ENCODE measurements around the gene FAM3D. TPM values are rescaled to one million over a fixed set of nuclear protein-coding genes. Genes with fewer than 3 reads are reported as not detected.
A peak's percentile ranks its signal among the peaks of the same experiment; 100 is the strongest.

FAM3D gene
- total RNA-seq, 2 donors from 2014 or later, result 646 to 707 TPM

DNA sequence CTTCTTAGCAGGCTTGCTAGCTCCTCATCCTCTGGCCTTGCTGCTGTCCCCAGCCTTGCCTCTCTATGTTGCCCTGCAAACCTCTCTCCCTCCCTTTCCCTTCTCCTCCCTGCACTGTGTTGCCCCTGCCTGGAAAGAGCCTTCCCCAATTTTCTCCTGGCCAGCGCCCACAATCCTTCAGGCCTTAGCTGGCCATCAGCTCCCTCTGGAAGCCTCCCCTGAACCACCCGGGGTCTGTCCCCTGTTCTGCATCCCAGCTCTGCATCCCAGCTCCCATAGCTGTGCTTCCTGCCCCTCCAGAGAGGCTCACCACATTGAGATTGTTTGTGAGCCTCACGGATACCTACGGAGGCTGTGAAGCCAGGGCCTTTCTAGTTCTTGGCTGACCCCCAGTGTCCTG is 23.7 kb downstream of the FAM3D start:
- Histone ChIP-seq H3K9ac (ENCODE audit: low read depth in 2 of 2, low read length in 2 of 2) (no peak overlapping the region), H3K27me3 (no peaks in the 10 kb centered on the region), H3K36me3 (peaks cover 3% of the 10 kb centered on the region), H3K9me3 (no peaks in the 10 kb centered on the region), H3K4me1 (no peaks in the 10 kb centered on the region), H3K4me3 (no peak overlapping the region), H3K27ac (no peak overlapping the region)
- TF ChIP-seq, protein P1, sequence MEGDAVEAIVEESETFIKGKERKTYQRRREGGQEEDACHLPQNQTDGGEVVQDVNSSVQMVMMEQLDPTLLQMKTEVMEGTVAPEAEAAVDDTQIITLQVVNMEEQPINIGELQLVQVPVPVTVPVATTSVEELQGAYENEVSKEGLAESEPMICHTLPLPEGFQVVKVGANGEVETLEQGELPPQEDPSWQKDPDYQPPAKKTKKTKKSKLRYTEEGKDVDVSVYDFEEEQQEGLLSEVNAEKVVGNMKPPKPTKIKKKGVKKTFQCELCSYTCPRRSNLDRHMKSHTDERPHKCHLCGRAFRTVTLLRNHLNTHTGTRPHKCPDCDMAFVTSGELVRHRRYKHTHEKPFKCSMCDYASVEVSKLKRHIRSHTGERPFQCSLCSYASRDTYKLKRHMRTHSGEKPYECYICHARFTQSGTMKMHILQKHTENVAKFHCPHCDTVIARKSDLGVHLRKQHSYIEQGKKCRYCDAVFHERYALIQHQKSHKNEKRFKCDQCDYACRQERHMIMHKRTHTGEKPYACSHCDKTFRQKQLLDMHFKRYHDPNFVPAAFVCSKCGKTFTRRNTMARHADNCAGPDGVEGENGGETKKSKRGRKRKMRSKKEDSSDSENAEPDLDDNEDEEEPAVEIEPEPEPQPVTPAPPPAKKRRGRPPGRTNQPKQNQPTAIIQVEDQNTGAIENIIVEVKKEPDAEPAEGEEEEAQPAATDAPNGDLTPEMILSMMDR (IDR thresholded peaks at IDR 0.05), result no peak
- intact Hi-C loops (cut with DNase I), result loop anchor here (5.0 kb wide), 1 partner anchor 64 kb away; no protein-coding TSS in a partner anchor
- DNase-seq, result no peak

GRCh38 chr3:58640700-58641372 is 25.7 kb downstream of the FAM3D start:
- H3K4me3 ChIP-seq, result no peak overlapping the region
- intact Hi-C loops (cut with DNase I), result loop anchor here (5.0 kb wide), 1 partner anchor 66 kb away; no protein-coding TSS in a partner anchor
- no peak overlapping the region for H3K27ac ChIP-seq

GRCh38 chr3:58639842-58640241 is 26.7 kb downstream of the FAM3D start:
- Histone ChIP-seq H3K9ac (ENCODE audit: low read depth in 2 of 2, low read length in 2 of 2) (no peak overlapping the region), H3K9me3 (no peaks in the 10 kb centered on the region), H3K4me1 (no peaks in the 10 kb centered on the region), H3K27me3 (no peaks in the 10 kb centered on the region), H3K27ac (no peak overlapping the region), H3K4me3 (no peak overlapping the region), H3K36me3 (peaks cover 3% of the 10 kb centered on the region)
- TF ChIP-seq, protein P1 (IDR thresholded peaks at IDR 0.05), result no peak
- intact Hi-C loops (cut with DNase I), result loop anchor here (5.0 to 10.0 kb wide), 3 partner anchors 67 to 412 kb away; partner anchors contain the start of genes CFAP20DC and PXK
- DNase-seq, result no peak

More at GRCh38 chr3:58640700-58641372, 25.7 kb downstream of the FAM3D start:
- Histone ChIP-seq H3K4me1 (no peaks in the 10 kb centered on the region), H3K27me3 (no peaks in the 10 kb centered on the region), H3K36me3 (peaks cover 3% of the 10 kb centered on the region), H3K9ac (ENCODE audit: low read depth in 2 of 2, low read length in 2 of 2) (no peak overlapping the region), H3K9me3 (no peaks in the 10 kb centered on the region)
- TF ChIP-seq, protein P1 (IDR thresholded peaks at IDR 0.05), result peak; percentile 82
- peak; percentile 77 for DNase-seq

DNA sequence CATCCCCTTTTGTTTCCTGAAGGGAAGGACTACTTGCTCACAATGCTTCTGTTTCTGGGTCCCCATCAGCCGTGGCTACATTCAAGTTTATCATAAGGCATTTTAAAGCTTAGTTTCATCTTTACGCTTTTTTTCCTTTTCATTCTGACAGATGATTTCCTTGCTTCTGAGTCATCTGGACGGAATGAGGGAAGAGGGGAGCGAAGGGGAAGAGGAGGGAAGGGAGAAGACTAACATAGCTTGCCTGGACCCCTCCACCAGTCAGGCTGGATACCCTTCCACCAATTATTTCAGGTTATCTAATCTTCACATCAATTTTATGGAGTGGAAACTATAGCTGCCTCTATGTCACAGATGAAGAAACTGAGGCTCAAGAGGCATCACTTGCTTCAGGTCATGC is 27.6 kb downstream of the FAM3D start:
- DNase-seq, result no peak
- TF ChIP-seq, protein P1 (IDR thresholded peaks at IDR 0.05), result no peak
- H3K4me1 ChIP-seq, result no peaks in the 10 kb centered on the region
- H3K27me3 ChIP-seq, result no peaks in the 10 kb centered on the region
- H3K9ac ChIP-seq (ENCODE audit: low read depth in 2 of 2, low read length in 2 of 2), result no peak overlapping the region
- peaks cover 3% of the 10 kb centered on the region for H3K36me3 ChIP-seq
- no peak overlapping the region for H3K27ac ChIP-seq
- intact Hi-C loops (cut with DNase I), result loop anchor here (5.0 to 10.0 kb wide), 2 partner anchors 304 to 413 kb away; partner anchors contain the start of genes CFAP20DC and PXK
- H3K9me3 ChIP-seq, result no peaks in the 10 kb centered on the region
- H3K4me3 ChIP-seq, result no peak overlapping the region

DNA sequence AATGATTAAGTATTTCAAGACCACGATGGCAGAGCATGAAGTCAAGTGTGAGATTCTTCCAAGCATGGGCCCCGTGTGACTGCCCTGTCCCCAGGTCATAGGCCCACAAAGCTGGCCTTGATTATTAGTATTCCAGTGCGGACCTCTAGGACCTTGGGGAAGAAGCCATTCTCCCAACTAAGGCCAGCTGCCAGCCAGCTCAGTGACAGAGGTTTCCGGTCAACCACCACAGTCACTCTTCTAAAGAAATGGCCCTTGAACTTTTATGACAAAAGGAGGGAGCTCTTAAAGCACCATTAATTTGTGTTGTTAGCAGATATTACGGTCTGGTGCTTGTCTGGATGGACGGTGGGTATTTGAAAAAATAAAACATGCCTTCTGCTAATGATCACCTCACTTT is 28.0 kb downstream of the FAM3D start:
- no peaks in the 10 kb centered on the region for H3K27me3 ChIP-seq
- no peaks in the 10 kb centered on the region for H3K9me3 ChIP-seq
- TF ChIP-seq, protein P1 (IDR thresholded peaks at IDR 0.05), result no peak
- no peaks in the 10 kb centered on the region for H3K4me1 ChIP-seq
- no peak overlapping the region for H3K4me3 ChIP-seq
- no peak overlapping the region for H3K27ac ChIP-seq
- H3K9ac ChIP-seq (ENCODE audit: low read depth in 2 of 2, low read length in 2 of 2), result no peak overlapping the region
- H3K36me3 ChIP-seq, result peaks cover 3% of the 10 kb centered on the region
- intact Hi-C loops (cut with DNase I), result loop anchor here (5.0 to 10.0 kb wide), 2 partner anchors 304 to 414 kb away; partner anchors contain the start of genes CFAP20DC and PXK
- DNase-seq, result no peak
